ENCODE measurements around the gene POLR2B. TPM values are rescaled to one million over a fixed set of nuclear protein-coding genes. Genes with fewer than 3 reads are reported as not detected.

The POLR2B gene
- total and polyA plus RNA-seq, 8 donors = 18.5 to 446 (median 60.9) TPM

- Histone ChIP-seq H3K4me1 (peaks cover 0 to 37% (median 13%) of the 10 kb centered on the region in 4 donors), H3K27me3 (no peaks in the 10 kb centered on the region), H3K9me3 (no peaks in the 10 kb centered on the region), H3K27ac (no peak overlapping the region), H3K36me3 (no peaks in the 10 kb centered on the region), H3K4me3 (no peak overlapping the region)
- intact Hi-C loops (cut with DNase I; ENCODE audit: low total_unique reads) = no loop called here
- 15 to 28% (median 21%) methylated on average over 4 of the region's 4 CpGs for WGBS, 5 donors
- TF ChIP-seq EP300 (IDR thresholded peaks at IDR 0.05) (no peak), POLR2AphosphoS5 (IDR thresholded peaks at IDR 0.05) (no peak), CTCF (IDR thresholded peaks at IDR 0.05) (no peak), POLR2A (IDR thresholded peaks at IDR 0.05) (no peak)
- DNase-seq = no peak
These were observed 96.0 kb downstream of the POLR2B start for GRCh38 chr4:57074744-57075143.

GRCh38 chr4:57075367-57075766 is 96.7 kb downstream of the POLR2B start:
- Histone ChIP-seq H3K9me3 (no peaks in the 10 kb centered on the region), H3K4me1 (peaks cover 0 to 39% (median 15%) of the 10 kb centered on the region in 4 donors), H3K27ac (peak overlapping the region in 1 of 5 donors; percentile 4), H3K36me3 (no peaks in the 10 kb centered on the region), H3K4me3 (no peak overlapping the region), H3K27me3 (no peaks in the 10 kb centered on the region)
- no peak for TF ChIP-seq POLR2AphosphoS5 (IDR thresholded peaks at IDR 0.05)
- TF ChIP-seq CTCF (IDR thresholded peaks at IDR 0.05) = no peak
- TF ChIP-seq EP300 (IDR thresholded peaks at IDR 0.05) = no peak
- TF ChIP-seq POLR2A (IDR thresholded peaks at IDR 0.05) = no peak
- DNase-seq = no peak
- intact Hi-C loops (cut with DNase I; ENCODE audit: low total_unique reads) = no loop called here

- Histone ChIP-seq H3K27me3 (no peaks in the 10 kb centered on the region), H3K4me3 (no peak overlapping the region), H3K9me3 (no peaks in the 10 kb centered on the region), H3K36me3 (no peaks in the 10 kb centered on the region), H3K27ac (no peak overlapping the region), H3K4me1 (peaks cover 0 to 40% (median 17%) of the 10 kb centered on the region in 4 donors)
- WGBS, 5 donors = 58 to 61% (median 61%) methylated on average over 4 of the region's 4 CpGs
- TF ChIP-seq CTCF (IDR thresholded peaks at IDR 0.05) (no peak), POLR2AphosphoS5 (IDR thresholded peaks at IDR 0.05) (no peak), POLR2A (IDR thresholded peaks at IDR 0.05) (no peak), EP300 (IDR thresholded peaks at IDR 0.05) (no peak)
- no peak for DNase-seq
- intact Hi-C loops (cut with DNase I; ENCODE audit: low total_unique reads) = no loop called here
These were observed 98.0 kb downstream of the POLR2B start for GRCh38 chr4:57076646-57077045.

GRCh38 chr4:57077550-57078343 is 99.1 kb downstream of the POLR2B start:
- 76 to 82% (median 78%) methylated on average over 14 of the region's 14 CpGs for WGBS, 5 donors
- peak overlapping the region in 1 of 5 donors; percentile 77 for H3K27ac ChIP-seq

More at GRCh38 chr4:57077550-57078343, 99.1 kb downstream of the POLR2B start:
- Histone ChIP-seq H3K36me3 (no peaks in the 10 kb centered on the region), H3K4me1 (peaks cover 0 to 44% (median 20%) of the 10 kb centered on the region in 4 donors), H3K9me3 (no peaks in the 10 kb centered on the region), H3K27me3 (no peaks in the 10 kb centered on the region), H3K4me3 (no peak overlapping the region)
- intact Hi-C loops (cut with DNase I; ENCODE audit: low total_unique reads) = no loop called here
- no peak for DNase-seq
- TF ChIP-seq CTCF (IDR thresholded peaks at IDR 0.05) = no peak
- no peak for TF ChIP-seq POLR2A (IDR thresholded peaks at IDR 0.05)
- no peak for TF ChIP-seq EP300 (IDR thresholded peaks at IDR 0.05)
- TF ChIP-seq POLR2AphosphoS5 (IDR thresholded peaks at IDR 0.05) = no peak
